Gastrocnemius medialis (tissue), 4 donors: ENCODE measurements around the gene WDR64.

Source experiments
- CTCF ChIP-seq, 5 experiments: fragments of 450-650 bp in 3 of 5; fragments of 200-600 bp in 2 of 5; sonication (generic) in 2 of 5; IDR thresholded peaks in 4 of 5; conservative IDR thresholded peaks in 1 of 5; 1 replicate in 4 of 5; 2 replicates in 1 of 5; pipeline ENCODE4 v1.5.1; 2016 to 2019; ENCODE audit warnings: antibody characterized with exemption in 5 of 5, mild to moderate bottlenecking in 3 of 5, moderate library complexity in 3 of 5
- POLR2A ChIP-seq, 2 donors: fragments of 450-650 bp; IDR thresholded peaks; one replicate each; pipeline ENCODE4 v1.6.1; 2017; ENCODE audit warnings: antibody characterized with exemption in 2 of 2, mild to moderate bottlenecking in 2 of 2, moderate library complexity in 2 of 2

- TF ChIP-seq CTCF (IDR thresholded peaks at IDR 0.05 in 4 of 5, conservative IDR thresholded peaks at IDR 0.05 in 1 of 5) (no peak), POLR2A (IDR thresholded peaks at IDR 0.05) (no peak)
Observed at GRCh38 chr1:241836941-241837340, 184.9 kb downstream of the WDR64 start.
